Renal cortical epithelial cell (primary cell): Measurements from ENCODE around the gene CTNNA1. TPM values are rescaled to one million over a fixed set of nuclear protein-coding genes. Genes with fewer than 3 reads are reported as not detected.

Source experiments
- total RNA-seq: library from RNA; depleted of rRNA; stranded (reverse); fragments of >200 nt; gene quantifications from 2 replicates; pipeline ENCODE4 v1.2.3, GENCODE V29; 2014

CTNNA1 gene
- total RNA-seq, 1 donor from 2014 or later: 624 TPM

Other genes with a start within 250 kb of the CTNNA1 start
- gene ETF1, start 210.2 kb upstream of the CTNNA1 start, total RNA-seq: 135 and 213 TPM in 2 replicates
- gene HSPA9, start 178.0 kb upstream of the CTNNA1 start, total RNA-seq: 386 and 419 TPM in 2 replicates
- gene LRRTM2, start 121.9 kb downstream of the CTNNA1 start, total RNA-seq: 0.10 TPM in 1 of 2 replicates, not detected in the other